ENCODE results near the gene MORN1.
"Not testable (repeated sequence)": the region's sequence is repeated elsewhere in the genome, so short reads cannot be mapped to it uniquely, and the experiment has no call there.

Gene MORN1

GRCh38 chr1:2337081-2337480, 54.3 kb downstream of the MORN1 start:
- TF ChIP-seq JUND (IDR thresholded peaks at IDR 0.05; ENCODE audit: low read depth) = no peak

GRCh38 chr1:2336499-2336898, 54.9 kb downstream of the MORN1 start:
- DNase-seq (ENCODE audit: low read depth in 1 of 2, low spot score in 1 of 2) = no peak
- in situ Hi-C loops (cut with HindIII; ENCODE audit: low pct_unique_long_range_greater_than_20kb, low sequenced_read_pairs) = no loop called here
- no peak for TF ChIP-seq JUND (IDR thresholded peaks at IDR 0.05; ENCODE audit: low read depth)

More at GRCh38 chr1:2337081-2337480, 54.3 kb downstream of the MORN1 start:
- no peak for DNase-seq (ENCODE audit: low read depth in 1 of 2, low spot score in 1 of 2)
- in situ Hi-C loops (cut with HindIII; ENCODE audit: low pct_unique_long_range_greater_than_20kb, low sequenced_read_pairs) = no loop called here

- in situ Hi-C loops (cut with HindIII; ENCODE audit: low pct_unique_long_range_greater_than_20kb, low sequenced_read_pairs) = no loop called here
- TF ChIP-seq JUND (IDR thresholded peaks at IDR 0.05; ENCODE audit: low read depth) = no peak
- no peak for DNase-seq (ENCODE audit: low read depth in 1 of 2, low spot score in 1 of 2)
Observed at GRCh38 chr1:2335721-2336455, 55.5 kb downstream of the MORN1 start.

- DNase-seq (ENCODE audit: low read depth in 1 of 2, low spot score in 1 of 2) = no peak
- no peak for TF ChIP-seq JUND (IDR thresholded peaks at IDR 0.05; ENCODE audit: low read depth)
- in situ Hi-C loops (cut with HindIII; ENCODE audit: low pct_unique_long_range_greater_than_20kb, low sequenced_read_pairs) = no loop called here
Observed at GRCh38 chr1:2334883-2335534, 56.3 kb downstream of the MORN1 start.

DNA sequence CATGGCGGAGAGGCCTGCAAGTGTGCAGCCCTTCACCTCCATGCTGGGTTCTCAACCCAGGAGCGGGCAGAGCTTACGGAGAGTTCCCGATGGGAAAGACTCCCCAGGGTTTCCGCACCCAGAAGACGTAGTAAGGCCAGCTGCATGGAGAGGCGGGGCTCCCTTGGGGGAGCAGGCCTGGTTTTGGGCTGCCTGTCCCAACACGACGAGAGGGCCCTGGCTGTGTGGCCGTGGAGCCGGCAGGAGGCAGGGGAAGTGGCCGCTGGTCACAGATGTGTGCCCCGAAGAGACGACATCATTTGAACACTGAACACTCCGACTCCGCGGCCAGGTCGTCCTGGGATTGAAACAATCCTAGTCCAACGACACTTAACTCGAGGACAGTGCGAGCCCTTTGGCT, 57.0 kb downstream of the MORN1 start:
- DNase-seq (ENCODE audit: low read depth in 1 of 2, low spot score in 1 of 2) = no peak
- in situ Hi-C loops (cut with HindIII; ENCODE audit: low pct_unique_long_range_greater_than_20kb, low sequenced_read_pairs) = no loop called here
- TF ChIP-seq JUND (IDR thresholded peaks at IDR 0.05; ENCODE audit: low read depth) = no peak

- in situ Hi-C loops (cut with HindIII; ENCODE audit: low pct_unique_long_range_greater_than_20kb, low sequenced_read_pairs) = not testable (repeated sequence)
Observed at GRCh38 chr1:2331580-2331979, 59.8 kb downstream of the MORN1 start.

GRCh38 chr1:2331200-2331544, 60.2 kb downstream of the MORN1 start:
- no peak for TF ChIP-seq JUND (IDR thresholded peaks at IDR 0.05; ENCODE audit: low read depth)
- in situ Hi-C loops (cut with HindIII; ENCODE audit: low pct_unique_long_range_greater_than_20kb, low sequenced_read_pairs) = no loop called here
- DNase-seq (ENCODE audit: low read depth in 1 of 2, low spot score in 1 of 2) = no peak

More at GRCh38 chr1:2331580-2331979, 59.8 kb downstream of the MORN1 start:
- not testable (repeated sequence) for DNase-seq (ENCODE audit: low read depth in 1 of 2, low spot score in 1 of 2)

GRCh38 chr1:2330519-2331199, 60.7 kb downstream of the MORN1 start:
- no peak for DNase-seq (ENCODE audit: low read depth in 1 of 2, low spot score in 1 of 2)
- no peak for TF ChIP-seq JUND (IDR thresholded peaks at IDR 0.05; ENCODE audit: low read depth)
- in situ Hi-C loops (cut with HindIII; ENCODE audit: low pct_unique_long_range_greater_than_20kb, low sequenced_read_pairs) = no loop called here

DNA sequence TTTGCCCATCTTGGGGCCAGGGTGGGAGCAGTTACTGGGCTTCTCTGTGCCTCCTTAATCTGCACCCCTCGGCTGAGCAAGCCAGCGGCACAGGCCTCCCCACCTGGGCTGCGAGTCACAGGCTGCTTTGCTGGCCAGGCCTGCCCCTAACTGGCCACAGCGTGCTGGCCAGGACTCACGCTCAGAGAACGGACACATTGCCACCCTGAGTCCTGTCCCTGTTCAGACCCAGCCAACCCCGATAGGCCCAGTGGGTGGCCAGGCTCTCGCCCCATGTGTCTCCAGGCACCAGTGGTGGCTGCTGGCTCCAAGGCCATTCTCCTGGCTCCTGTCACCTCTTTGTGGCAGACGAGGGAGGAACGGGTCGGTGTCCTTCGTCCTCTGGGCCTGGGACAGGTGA, 61.3 kb downstream of the MORN1 start:
- DNase-seq (ENCODE audit: low read depth in 1 of 2, low spot score in 1 of 2) = no peak
- TF ChIP-seq JUND (IDR thresholded peaks at IDR 0.05; ENCODE audit: low read depth) = no peak
- in situ Hi-C loops (cut with HindIII; ENCODE audit: low pct_unique_long_range_greater_than_20kb, low sequenced_read_pairs) = no loop called here

DNA sequence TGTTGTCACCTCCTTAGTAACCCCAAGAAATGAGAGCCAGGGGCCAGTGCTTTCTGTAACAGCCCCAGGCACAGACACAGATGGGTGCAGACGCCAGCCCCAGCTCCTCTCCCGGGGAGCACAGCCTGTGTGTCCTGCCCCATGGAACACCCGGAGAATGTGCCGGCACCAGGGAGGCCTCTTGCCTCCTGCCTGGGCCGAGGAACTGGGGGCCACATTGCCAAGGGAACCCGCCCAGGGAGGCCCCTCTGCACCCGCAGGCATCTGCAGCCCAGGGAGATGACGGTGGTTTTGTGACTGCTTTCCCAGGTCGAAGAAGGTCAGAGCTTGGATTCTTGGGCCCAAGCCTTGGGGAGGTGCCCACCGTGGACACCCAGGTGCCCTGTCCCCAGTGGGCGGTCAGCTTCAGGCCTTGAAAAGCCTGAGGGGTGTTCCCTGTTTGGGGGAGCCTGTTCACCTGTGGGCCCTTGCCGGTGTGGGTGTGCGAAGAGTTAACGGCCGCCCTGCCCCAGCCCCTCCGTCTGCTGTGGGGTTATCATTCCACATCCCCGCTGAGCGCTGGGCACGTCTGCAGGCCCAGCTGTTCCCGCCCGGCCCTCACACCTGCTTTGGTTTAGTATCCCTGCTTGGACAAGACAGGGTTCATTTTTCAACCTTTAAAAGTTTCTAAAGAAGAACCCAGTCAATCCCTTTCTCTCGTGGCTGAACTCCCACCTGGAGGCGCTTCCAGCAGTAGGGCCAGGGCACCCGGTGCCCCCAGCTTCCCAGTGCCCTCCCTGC, 62.5 kb downstream of the MORN1 start:
- no peak for TF ChIP-seq JUND (IDR thresholded peaks at IDR 0.05; ENCODE audit: low read depth)
- DNase-seq (ENCODE audit: low read depth in 1 of 2, low spot score in 1 of 2) = no peak
- in situ Hi-C loops (cut with HindIII; ENCODE audit: low pct_unique_long_range_greater_than_20kb, low sequenced_read_pairs) = no loop called here

DNA sequence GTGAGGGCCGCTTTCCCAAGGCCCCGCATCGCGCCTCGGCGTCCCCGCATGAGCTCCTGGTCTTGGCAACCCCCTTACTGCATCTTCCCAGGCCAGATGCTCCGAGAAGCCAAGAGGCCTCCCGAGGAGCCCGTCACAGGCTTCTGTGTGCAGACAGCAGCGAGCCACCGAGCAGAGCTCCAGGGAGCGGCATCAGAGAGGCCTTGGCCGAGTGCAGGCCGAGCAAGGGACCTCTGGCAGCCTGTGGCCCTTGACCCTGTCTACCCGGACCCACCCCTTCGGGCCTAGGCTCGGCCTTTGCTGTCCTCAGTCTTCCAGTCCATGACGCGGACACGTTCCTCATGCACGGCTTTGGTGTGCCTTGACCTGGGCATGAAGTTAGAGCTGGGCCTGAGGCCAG, 63.5 kb downstream of the MORN1 start:
- no peak for DNase-seq (ENCODE audit: low read depth in 1 of 2, low spot score in 1 of 2)
- in situ Hi-C loops (cut with HindIII; ENCODE audit: low pct_unique_long_range_greater_than_20kb, low sequenced_read_pairs) = no loop called here
- no peak for TF ChIP-seq JUND (IDR thresholded peaks at IDR 0.05; ENCODE audit: low read depth)

DNA sequence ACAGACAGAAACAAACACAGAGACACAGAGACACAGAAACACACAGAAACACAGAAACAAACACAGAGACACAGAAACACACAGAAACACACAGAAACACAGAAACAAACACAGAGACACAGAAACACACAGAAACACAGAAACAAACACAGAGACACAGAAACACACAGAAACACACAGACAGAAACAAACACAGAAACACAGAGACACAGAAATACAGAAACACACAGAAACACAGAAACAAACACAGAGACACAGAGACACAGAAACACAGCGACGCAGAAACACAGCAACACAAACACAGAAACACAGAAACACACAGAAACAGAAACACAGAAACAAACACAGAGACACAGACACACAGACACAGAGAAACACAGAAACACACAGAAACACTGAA, 64.2 kb downstream of the MORN1 start:
- DNase-seq (ENCODE audit: low read depth in 1 of 2, low spot score in 1 of 2); in situ Hi-C loops (cut with HindIII; ENCODE audit: low pct_unique_long_range_greater_than_20kb, low sequenced_read_pairs): not testable (repeated sequence)

GRCh38 chr1:2326524-2326923, 64.8 kb downstream of the MORN1 start:
- peak in 1 of 2 experiments; percentile 16 for DNase-seq (ENCODE audit: low read depth in 1 of 2, low spot score in 1 of 2)
- in situ Hi-C loops (cut with HindIII; ENCODE audit: low pct_unique_long_range_greater_than_20kb, low sequenced_read_pairs) = no loop called here
- TF ChIP-seq JUND (IDR thresholded peaks at IDR 0.05; ENCODE audit: low read depth) = no peak
